Vagina (tissue), 2 donors: ENCODE results near the gene ZMIZ1.

Experiments used
- POLR2A ChIP-seq, 2 donors: fragments of 450-650 bp; IDR thresholded peaks; one replicate each; pipeline ENCODE4 v1.6.1; 2017; ENCODE audit warnings: antibody characterized with exemption in 2 of 2, mild to moderate bottlenecking in 2 of 2, moderate library complexity in 2 of 2
- POLR2AphosphoS5 ChIP-seq, 2 donors: sonication (generic); formaldehyde crosslinking; IDR thresholded peaks; one replicate each; pipeline ENCODE4 v1.9.0; 2017; ENCODE audit warnings: antibody characterized with exemption in 2 of 2, mild to moderate bottlenecking in 2 of 2, low read depth in 1 of 2; ENCODE audit not compliant: insufficient read depth in 1 of 2
- TF ChIP-seq, protein P1 (sequence below), 3 experiments: fragments of 450-650 bp in 2 of 3; fragments of 200-600 bp in 1 of 3; sonication (generic) in 1 of 3; IDR thresholded peaks; one replicate each; pipeline ENCODE4 v1.5.1; 2017 to 2019; ENCODE audit warnings: antibody characterized with exemption in 3 of 3, mild to moderate bottlenecking in 2 of 3, moderate library complexity in 2 of 3

DNA sequence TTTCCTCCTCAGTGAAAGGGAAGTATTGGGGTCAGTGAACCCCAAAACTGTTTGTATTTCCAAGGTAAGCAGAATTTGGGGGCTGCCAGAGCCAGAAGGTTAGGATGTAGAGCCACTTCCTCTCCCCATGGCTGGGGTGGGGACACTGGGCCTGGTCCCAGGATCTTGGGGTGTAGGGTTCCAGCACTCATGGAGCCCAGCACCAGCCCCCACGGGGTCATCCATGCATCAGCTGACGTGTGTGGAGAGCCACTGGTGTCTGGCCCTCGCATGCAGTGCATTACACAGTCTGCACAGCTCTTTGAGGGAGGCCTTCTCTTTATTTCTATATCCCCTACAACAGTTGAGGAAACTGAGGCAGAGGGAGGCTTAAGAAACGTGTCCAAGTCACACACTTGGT is 91.4 kb downstream of the ZMIZ1 start:
- TF ChIP-seq POLR2AphosphoS5 (IDR thresholded peaks at IDR 0.05; ENCODE audit: insufficient read depth in 1 of 2, low read depth in 1 of 2): no peak
- TF ChIP-seq, protein P1, sequence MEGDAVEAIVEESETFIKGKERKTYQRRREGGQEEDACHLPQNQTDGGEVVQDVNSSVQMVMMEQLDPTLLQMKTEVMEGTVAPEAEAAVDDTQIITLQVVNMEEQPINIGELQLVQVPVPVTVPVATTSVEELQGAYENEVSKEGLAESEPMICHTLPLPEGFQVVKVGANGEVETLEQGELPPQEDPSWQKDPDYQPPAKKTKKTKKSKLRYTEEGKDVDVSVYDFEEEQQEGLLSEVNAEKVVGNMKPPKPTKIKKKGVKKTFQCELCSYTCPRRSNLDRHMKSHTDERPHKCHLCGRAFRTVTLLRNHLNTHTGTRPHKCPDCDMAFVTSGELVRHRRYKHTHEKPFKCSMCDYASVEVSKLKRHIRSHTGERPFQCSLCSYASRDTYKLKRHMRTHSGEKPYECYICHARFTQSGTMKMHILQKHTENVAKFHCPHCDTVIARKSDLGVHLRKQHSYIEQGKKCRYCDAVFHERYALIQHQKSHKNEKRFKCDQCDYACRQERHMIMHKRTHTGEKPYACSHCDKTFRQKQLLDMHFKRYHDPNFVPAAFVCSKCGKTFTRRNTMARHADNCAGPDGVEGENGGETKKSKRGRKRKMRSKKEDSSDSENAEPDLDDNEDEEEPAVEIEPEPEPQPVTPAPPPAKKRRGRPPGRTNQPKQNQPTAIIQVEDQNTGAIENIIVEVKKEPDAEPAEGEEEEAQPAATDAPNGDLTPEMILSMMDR (IDR thresholded peaks at IDR 0.05): no peak
- no peak for TF ChIP-seq POLR2A (IDR thresholded peaks at IDR 0.05)
